ENCODE measurements around the gene NTN5.
"Not testable (repeated sequence)": the region's sequence is repeated elsewhere in the genome, so short reads cannot be mapped to it uniquely, and the experiment has no call there.

The NTN5 gene

GRCh38 chr19:48687776-48688175, 15.0 kb upstream of the NTN5 start:
- H3K36me3 ChIP-seq: no peaks in the 10 kb centered on the region
- H4K20me1 ChIP-seq: no peaks in the 10 kb centered on the region
- no peak for TF ChIP-seq Cebpa-rat (IDR thresholded peaks at IDR 0.05)
- H3K4me2 ChIP-seq: peak overlapping the region in 8 of 11 experiments; percentile 29 to 66 (median 42); a peak in 7 of 22 replicates
- H3K27ac ChIP-seq: no peak overlapping the region
- no peaks in the 10 kb centered on the region for H3K27me3 ChIP-seq
- H3K4me3 ChIP-seq: no peak overlapping the region
- H3K9ac ChIP-seq: no peak overlapping the region
- H3K9me3 ChIP-seq (replicated peaks in 1 of 11): peaks cover 0 to 3% (median 0%) of the 10 kb centered on the region in 11 experiments; a peak in 1 of 22 replicates
- H3K4me1 ChIP-seq: peaks cover 9 to 73% (median 54%) of the 10 kb centered on the region in 10 experiments; a peak in 19 of 20 replicates

- not testable (repeated sequence) for H3K4me3 ChIP-seq; H3K27me3 ChIP-seq; H3K9me3 ChIP-seq (replicated peaks in 1 of 11); H4K20me1 ChIP-seq; H3K9ac ChIP-seq; H3K36me3 ChIP-seq
- Histone ChIP-seq H3K4me2 (peak overlapping the region in 9 of 11 experiments; percentile 20 to 66 (median 38); a peak in 10 of 22 replicates), H3K4me1 (peaks cover 16 to 85% (median 66%) of the 10 kb centered on the region in 10 experiments), H3K27ac (peak overlapping the region in 2 of 11 experiments; percentile 2 to 9; a peak in 1 of 22 replicates)
These were observed 13.8 kb upstream of the NTN5 start for GRCh38 chr19:48686637-48687036.

- H3K9me3 ChIP-seq (replicated peaks in 1 of 11): peaks cover 0 to 3% (median 0%) of the 10 kb centered on the region in 11 experiments; a peak in 1 of 22 replicates
- TF ChIP-seq Cebpa-rat (IDR thresholded peaks at IDR 0.05): no peak
- H3K36me3 ChIP-seq: no peaks in the 10 kb centered on the region
- peak overlapping the region in 9 of 11 experiments; percentile 18 to 66 (median 38); a peak in 15 of 22 replicates for H3K4me2 ChIP-seq
- H3K27ac ChIP-seq: no peak overlapping the region
- no peaks in the 10 kb centered on the region for H3K27me3 ChIP-seq
- no peak overlapping the region for H3K4me3 ChIP-seq
- no peak overlapping the region for H3K9ac ChIP-seq
- no peaks in the 10 kb centered on the region for H4K20me1 ChIP-seq
- peaks cover 21 to 90% (median 71%) of the 10 kb centered on the region in 10 experiments for H3K4me1 ChIP-seq
These were observed 13.3 kb upstream of the NTN5 start for GRCh38 chr19:48686088-48686487.

GRCh38 chr19:48685583-48685982, 12.8 kb upstream of the NTN5 start:
- Histone ChIP-seq H3K4me1 (peaks cover 27 to 92% (median 76%) of the 10 kb centered on the region in 10 experiments), H3K9ac (no peak overlapping the region), H3K27me3 (no peaks in the 10 kb centered on the region)

GRCh38 chr19:48683349-48683748, 10.5 kb upstream of the NTN5 start:
- TF ChIP-seq Cebpa-rat (IDR thresholded peaks at IDR 0.05): no peak
- Histone ChIP-seq H3K27me3 (no peaks in the 10 kb centered on the region), H3K27ac (no peak overlapping the region; a peak in 1 of 22 replicates), H4K20me1 (no peaks in the 10 kb centered on the region; a peak in 1 of 22 replicates), H3K4me1 (peaks cover 30 to 91% (median 72%) of the 10 kb centered on the region in 10 experiments), H3K4me2 (peak overlapping the region; percentile 51 to 98 (median 80)), H3K36me3 (no peaks in the 10 kb centered on the region), H3K9me3 (replicated peaks in 1 of 11) (peaks cover 0 to 3% (median 0%) of the 10 kb centered on the region in 11 experiments; a peak in 1 of 22 replicates), H3K9ac (peak overlapping the region in 4 of 11 experiments; percentile 10 to 38 (median 18); a peak in 3 of 22 replicates), H3K4me3 (peak overlapping the region in 2 of 10 experiments; percentile 33 to 41; a peak in 2 of 20 replicates)

More at GRCh38 chr19:48685583-48685982, 12.8 kb upstream of the NTN5 start:
- Histone ChIP-seq H3K27ac (0 out of 22 replicates have a peak overlapping the region, but pooled peaks of 1 of the 11 experiments have one; percentile 18), H3K36me3 (no peaks in the 10 kb centered on the region), H3K9me3 (replicated peaks in 1 of 11) (peaks cover 0 to 3% (median 0%) of the 10 kb centered on the region in 11 experiments; a peak in 1 of 22 replicates), H3K4me2 (peak overlapping the region in 9 of 11 experiments; percentile 18 to 66 (median 38); a peak in 16 of 22 replicates), H3K4me3 (no peak overlapping the region), H4K20me1 (no peaks in the 10 kb centered on the region; a peak in 1 of 22 replicates)
- no peak for TF ChIP-seq Cebpa-rat (IDR thresholded peaks at IDR 0.05)

- Histone ChIP-seq H3K27me3 (no peaks in the 10 kb centered on the region), H3K9me3 (replicated peaks in 1 of 11) (no peaks in the 10 kb centered on the region), H3K9ac (peak overlapping the region; percentile 20 to 65 (median 52); a peak in 18 of 22 replicates), H3K4me3 (0 out of 20 replicates have a peak overlapping the region, but pooled peaks of 1 of the 10 experiments have one; percentile 19), H3K4me1 (peaks cover 30 to 82% (median 61%) of the 10 kb centered on the region in 10 experiments), H4K20me1 (no peaks in the 10 kb centered on the region; a peak in 1 of 22 replicates), H3K27ac (peak overlapping the region; percentile 52 to 79 (median 65); a peak in 20 of 22 replicates), H3K36me3 (no peaks in the 10 kb centered on the region), H3K4me2 (peak overlapping the region; percentile 80 to 98 (median 92))
- no peak for TF ChIP-seq Cebpa-rat (IDR thresholded peaks at IDR 0.05)
These were observed 8.3 kb upstream of the NTN5 start for GRCh38 chr19:48681127-48681470.

GRCh38 chr19:48680436-48681126, 7.8 kb upstream of the NTN5 start:
- Histone ChIP-seq H3K36me3 (no peaks in the 10 kb centered on the region), H3K27ac (peak overlapping the region; percentile 52 to 79 (median 65); a peak in 20 of 22 replicates), H3K9ac (peak overlapping the region; percentile 20 to 65 (median 52); a peak in 16 of 22 replicates), H3K4me3 (peak overlapping the region in 2 of 10 experiments; percentile 15 to 19; a peak in 2 of 20 replicates), H4K20me1 (no peaks in the 10 kb centered on the region; a peak in 1 of 22 replicates), H3K4me2 (peak overlapping the region; percentile 80 to 98 (median 92)), H3K9me3 (replicated peaks in 1 of 11) (no peaks in the 10 kb centered on the region), H3K27me3 (no peaks in the 10 kb centered on the region), H3K4me1 (peaks cover 32 to 79% (median 60%) of the 10 kb centered on the region in 10 experiments)
- no peak for TF ChIP-seq Cebpa-rat (IDR thresholded peaks at IDR 0.05)

GRCh38 chr19:48680006-48680405, 7.2 kb upstream of the NTN5 start:
- not testable (repeated sequence) for H4K20me1 ChIP-seq; H3K9me3 ChIP-seq (replicated peaks in 1 of 11); H3K36me3 ChIP-seq; H3K9ac ChIP-seq; H3K4me3 ChIP-seq; H3K27me3 ChIP-seq
- Histone ChIP-seq H3K27ac (peak overlapping the region in 1 of 11 experiments; percentile 79; a peak in 1 of 22 replicates), H3K4me1 (peaks cover 38 to 79% (median 61%) of the 10 kb centered on the region in 10 experiments), H3K4me2 (peak overlapping the region; percentile 80 to 98 (median 92); a peak in 20 of 22 replicates)

GRCh38 chr19:48678201-48678600, 5.4 kb upstream of the NTN5 start:
- Histone ChIP-seq H4K20me1 (no peaks in the 10 kb centered on the region; a peak in 1 of 22 replicates), H3K27ac (no peak overlapping the region), H3K27me3 (no peaks in the 10 kb centered on the region), H3K9ac (no peak overlapping the region), H3K4me2 (peak overlapping the region in 8 of 11 experiments; percentile 3 to 51 (median 30); a peak in 9 of 22 replicates), H3K9me3 (replicated peaks in 1 of 11) (no peaks in the 10 kb centered on the region), H3K4me3 (no peak overlapping the region), H3K36me3 (no peaks in the 10 kb centered on the region), H3K4me1 (peaks cover 36 to 74% (median 59%) of the 10 kb centered on the region in 10 experiments)
- TF ChIP-seq Cebpa-rat (IDR thresholded peaks at IDR 0.05): no peak
